Neural cell (in vitro differentiated cells): ENCODE results near the gene NAGK. TPM values are rescaled to one million over a fixed set of nuclear protein-coding genes. Genes with fewer than 3 reads are reported as not detected.
A peak's percentile ranks its signal among the peaks of the same experiment; 100 is the strongest.
"Not testable (repeated sequence)": the region's sequence is repeated elsewhere in the genome, so short reads cannot be mapped to it uniquely, and the experiment has no call there.

Source experiments
- H2AFZ ChIP-seq: fragments of 200-600, 300-800 bp; sonication (generic), shearing (Covaris generic); 2 replicates; pipeline ENCODE4 v1.6.0; 2014; ENCODE audit warnings: low read depth, mild to moderate bottlenecking, antibody characterized with exemption, low read length, moderate library complexity
- H3F3A ChIP-seq: fragments of 200-600 bp; shearing (Covaris generic); 2 replicates; pipeline ENCODE4 v1.6.1; 2016; ENCODE audit warnings: mild to moderate bottlenecking, moderate library complexity, mixed read lengths, antibody characterized with exemption, low read length; ENCODE audit not compliant: insufficient read depth, poor library complexity, severe bottlenecking
- H3K27ac ChIP-seq: fragments of 200-600, 300-800 bp; sonication (generic), shearing (Covaris generic); 2 replicates; pipeline ENCODE4 v1.5.1; 2014; ENCODE audit warnings: mild to moderate bottlenecking, low read length, moderate library complexity
- H3K27me3 ChIP-seq: fragments of 300-800, 200-600 bp; sonication (generic), shearing (Covaris generic); 2 replicates; pipeline ENCODE4 v1.6.0; 2014; ENCODE audit warnings: mild to moderate bottlenecking, low read depth, low read length, moderate library complexity; ENCODE audit not compliant: insufficient read depth
- H3K36me3 ChIP-seq: fragments of 300-800, 200-600 bp; sonication (generic), shearing (Covaris generic); 2 replicates; pipeline ENCODE4 v1.5.1; 2014; ENCODE audit warnings: mild to moderate bottlenecking, antibody characterized with exemption, low read length, moderate library complexity; ENCODE audit not compliant: insufficient read depth
- H3K4me2 ChIP-seq: fragments of 300-800, 200-600 bp; sonication (generic), shearing (Covaris generic); 2 replicates; pipeline ENCODE4 v1.6.0; 2014; ENCODE audit warnings: mild to moderate bottlenecking, low read length
- H3K4me3 ChIP-seq: fragments of 300-800, 200-600 bp; sonication (generic), shearing (Covaris generic); 2 replicates; pipeline ENCODE4 v1.5.1; 2014; ENCODE audit warnings: mild to moderate bottlenecking, low read length, moderate library complexity
- H3K79me2 ChIP-seq: fragments of 200-600 bp; shearing (Covaris generic); replicated peaks from 2 replicates; pipeline ENCODE4 v1.6.0; 2014; ENCODE audit warnings: mild to moderate bottlenecking, low read length, moderate library complexity; ENCODE audit not compliant: insufficient read depth
- H3K9ac ChIP-seq: fragments of 300-800, 200-600 bp; sonication (generic), shearing (Covaris generic); 2 replicates; pipeline ENCODE4 v1.6.1; 2016; ENCODE audit warnings: mild to moderate bottlenecking, low read length, mixed read lengths
- H3K9me2 ChIP-seq: fragments of 200-600 bp; shearing (Covaris generic); 2 replicates; pipeline ENCODE4 v1.6.1; 2016; ENCODE audit warnings: mild to moderate bottlenecking, low read length, mixed read lengths; ENCODE audit not compliant: insufficient read depth
- H3K9me3 ChIP-seq: fragments of 200-600, 300-800 bp; sonication (generic), shearing (Covaris generic); 2 replicates; pipeline ENCODE4 v1.6.1; 2016; ENCODE audit warnings: mild to moderate bottlenecking, mixed run types, low read length, moderate library complexity, mixed read lengths
- H4K20me1 ChIP-seq: fragments of 200-600 bp; shearing (Covaris generic); 2 replicates; pipeline ENCODE4 v1.6.1; 2016; ENCODE audit warnings: mild to moderate bottlenecking, mixed run types; ENCODE audit not compliant: insufficient read depth
- EP300 ChIP-seq: fragments of 450-650 bp; conservative IDR thresholded peaks from 2 replicates; pipeline ENCODE4 v1.6.1; 2014; ENCODE audit warnings: antibody characterized with exemption, mild to moderate bottlenecking, moderate library complexity; ENCODE audit not compliant: poor library complexity, severe bottlenecking
- EZH2 ChIP-seq: fragments of 200-600, 300-800 bp; shearing (Covaris generic), sonication (generic); IDR thresholded peaks from 2 replicates; pipeline ENCODE4 v1.6.1; 2014; ENCODE audit warnings: antibody characterized with exemption, low read length, borderline replicate concordance, mild to moderate bottlenecking; ENCODE audit not compliant: insufficient read depth, poor library complexity, severe bottlenecking
- MXI1 ChIP-seq: fragments of 450-650 bp; conservative IDR thresholded peaks from 2 replicates; pipeline ENCODE4 v1.6.1; 2014; ENCODE audit warnings: antibody characterized with exemption, mild to moderate bottlenecking; ENCODE audit not compliant: poor library complexity, severe bottlenecking
- POLR2AphosphoS5 ChIP-seq: IDR thresholded peaks from 2 replicates; pipeline ENCODE4 v1.6.1; 2012
- RAD21 ChIP-seq: fragments of 450-650 bp; conservative IDR thresholded peaks from 2 replicates; pipeline ENCODE4 v1.6.1; 2014; ENCODE audit warnings: antibody characterized with exemption, mild to moderate bottlenecking, moderate library complexity
- SMC3 ChIP-seq: fragments of 450-650 bp; conservative IDR thresholded peaks from 2 replicates; pipeline ENCODE4 v1.6.1; 2014; ENCODE audit warnings: antibody characterized with exemption, mild to moderate bottlenecking, moderate library complexity; ENCODE audit not compliant: poor library complexity
- TAF1 ChIP-seq: IDR thresholded peaks from 2 replicates; pipeline ENCODE4 v1.6.1; 2012; ENCODE audit warnings: low read depth
- polyA minus RNA-seq: library from RNA; depleted of rRNA, polyadenylated mRNA; stranded (reverse); fragments of >200 nt; gene quantifications from 2 replicates; pipeline ENCODE4 v1.2.3, GENCODE V29; 2014
- polyA plus RNA-seq: library from polyadenylated mRNA; depleted of rRNA; stranded (reverse); fragments of >200 nt; gene quantifications from 2 replicates; pipeline ENCODE4 v1.2.3, GENCODE V29; 2014
- TF ChIP-seq, protein P1 (sequence below): IDR thresholded peaks from 2 replicates; pipeline ENCODE4 v1.6.1; 2012; ENCODE audit warnings: borderline replicate concordance
- TF ChIP-seq, protein P2 (sequence below): fragments of 450-650 bp; IDR thresholded peaks from 2 replicates; pipeline ENCODE4 v1.5.1; 2014; ENCODE audit warnings: antibody characterized with exemption, mild to moderate bottlenecking, moderate library complexity; ENCODE audit not compliant: poor library complexity, severe bottlenecking

NAGK gene
- 123 and 180 TPM in 2 replicates for polyA plus RNA-seq
- 65.2 and 74.0 TPM in 2 replicates for polyA minus RNA-seq

DNA sequence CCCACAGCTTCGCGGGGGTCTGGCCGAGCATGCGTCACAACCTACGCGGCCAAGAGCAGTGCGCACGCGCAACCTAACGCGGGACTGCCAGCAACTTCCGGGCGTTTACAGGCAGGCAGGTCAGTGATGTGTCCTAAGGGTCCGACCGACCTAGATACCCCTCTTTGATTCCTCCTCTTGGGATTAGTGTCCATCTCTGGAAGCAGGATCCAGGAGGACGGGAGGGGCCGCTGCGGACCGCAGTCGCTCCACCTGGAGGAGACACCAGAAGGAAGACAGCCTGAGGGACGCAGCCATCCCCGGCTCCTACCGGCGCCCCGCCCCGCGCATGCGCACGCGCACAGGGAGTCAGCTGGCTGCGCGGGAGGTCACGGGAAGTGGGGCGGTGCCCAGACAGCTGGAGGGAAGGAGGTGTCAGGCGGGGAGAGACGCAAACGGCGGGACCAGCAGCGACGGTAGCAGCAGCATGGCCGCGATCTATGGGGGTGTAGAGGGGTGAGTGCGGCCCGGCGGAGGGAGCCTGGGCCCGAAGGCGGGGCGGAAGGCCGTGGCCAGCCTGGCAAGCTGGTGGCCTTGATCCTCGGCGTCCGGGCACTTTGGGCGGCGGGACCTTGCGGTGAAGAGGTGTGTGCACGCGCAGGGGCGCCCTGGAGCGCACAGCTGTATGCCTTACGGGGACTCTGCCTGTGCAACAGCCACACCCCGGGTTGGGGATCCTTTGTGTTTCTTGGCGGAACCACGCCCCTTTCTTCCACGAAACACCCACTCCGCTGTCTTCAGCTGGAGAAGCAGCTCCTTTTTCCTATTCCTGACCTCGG is at the start of gene NAGK:
Gene NAGK (plus strand): TSS at position 431 of the 818 bp plus-strand sequence. CDS start 36 bp downstream, at position 467.
- H3K27me3 ChIP-seq = no peaks in the 10 kb centered on the region
- peak within 1 kb of the TSS; percentile 86 for H3K9ac ChIP-seq
- H3K4me3 ChIP-seq = peak within 1 kb of the TSS; percentile 79
- H3K4me2 ChIP-seq = peak within 1 kb of the TSS; percentile 94
- no peaks in the 10 kb centered on the region for H3K36me3 ChIP-seq
- peak within 1 kb of the TSS; percentile 87 for H2AFZ ChIP-seq
- no peaks in the 10 kb centered on the region for H3K9me2 ChIP-seq
- H3K9me3 ChIP-seq = no peaks in the 10 kb centered on the region
- TF ChIP-seq RAD21 = peak; percentile 58
- peak; percentile 100 for TF ChIP-seq POLR2AphosphoS5
- TF ChIP-seq MXI1 = peak; percentile 96
- TF ChIP-seq EZH2 = no peak
- TF ChIP-seq SMC3 = peak; percentile 48
- TF ChIP-seq EP300 = peak; percentile 80
- peak; percentile 95 for TF ChIP-seq TAF1
- TF ChIP-seq, protein P1, sequence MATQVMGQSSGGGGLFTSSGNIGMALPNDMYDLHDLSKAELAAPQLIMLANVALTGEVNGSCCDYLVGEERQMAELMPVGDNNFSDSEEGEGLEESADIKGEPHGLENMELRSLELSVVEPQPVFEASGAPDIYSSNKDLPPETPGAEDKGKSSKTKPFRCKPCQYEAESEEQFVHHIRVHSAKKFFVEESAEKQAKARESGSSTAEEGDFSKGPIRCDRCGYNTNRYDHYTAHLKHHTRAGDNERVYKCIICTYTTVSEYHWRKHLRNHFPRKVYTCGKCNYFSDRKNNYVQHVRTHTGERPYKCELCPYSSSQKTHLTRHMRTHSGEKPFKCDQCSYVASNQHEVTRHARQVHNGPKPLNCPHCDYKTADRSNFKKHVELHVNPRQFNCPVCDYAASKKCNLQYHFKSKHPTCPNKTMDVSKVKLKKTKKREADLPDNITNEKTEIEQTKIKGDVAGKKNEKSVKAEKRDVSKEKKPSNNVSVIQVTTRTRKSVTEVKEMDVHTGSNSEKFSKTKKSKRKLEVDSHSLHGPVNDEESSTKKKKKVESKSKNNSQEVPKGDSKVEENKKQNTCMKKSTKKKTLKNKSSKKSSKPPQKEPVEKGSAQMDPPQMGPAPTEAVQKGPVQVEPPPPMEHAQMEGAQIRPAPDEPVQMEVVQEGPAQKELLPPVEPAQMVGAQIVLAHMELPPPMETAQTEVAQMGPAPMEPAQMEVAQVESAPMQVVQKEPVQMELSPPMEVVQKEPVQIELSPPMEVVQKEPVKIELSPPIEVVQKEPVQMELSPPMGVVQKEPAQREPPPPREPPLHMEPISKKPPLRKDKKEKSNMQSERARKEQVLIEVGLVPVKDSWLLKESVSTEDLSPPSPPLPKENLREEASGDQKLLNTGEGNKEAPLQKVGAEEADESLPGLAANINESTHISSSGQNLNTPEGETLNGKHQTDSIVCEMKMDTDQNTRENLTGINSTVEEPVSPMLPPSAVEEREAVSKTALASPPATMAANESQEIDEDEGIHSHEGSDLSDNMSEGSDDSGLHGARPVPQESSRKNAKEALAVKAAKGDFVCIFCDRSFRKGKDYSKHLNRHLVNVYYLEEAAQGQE = peak; percentile 79
- TF ChIP-seq, protein P2, sequence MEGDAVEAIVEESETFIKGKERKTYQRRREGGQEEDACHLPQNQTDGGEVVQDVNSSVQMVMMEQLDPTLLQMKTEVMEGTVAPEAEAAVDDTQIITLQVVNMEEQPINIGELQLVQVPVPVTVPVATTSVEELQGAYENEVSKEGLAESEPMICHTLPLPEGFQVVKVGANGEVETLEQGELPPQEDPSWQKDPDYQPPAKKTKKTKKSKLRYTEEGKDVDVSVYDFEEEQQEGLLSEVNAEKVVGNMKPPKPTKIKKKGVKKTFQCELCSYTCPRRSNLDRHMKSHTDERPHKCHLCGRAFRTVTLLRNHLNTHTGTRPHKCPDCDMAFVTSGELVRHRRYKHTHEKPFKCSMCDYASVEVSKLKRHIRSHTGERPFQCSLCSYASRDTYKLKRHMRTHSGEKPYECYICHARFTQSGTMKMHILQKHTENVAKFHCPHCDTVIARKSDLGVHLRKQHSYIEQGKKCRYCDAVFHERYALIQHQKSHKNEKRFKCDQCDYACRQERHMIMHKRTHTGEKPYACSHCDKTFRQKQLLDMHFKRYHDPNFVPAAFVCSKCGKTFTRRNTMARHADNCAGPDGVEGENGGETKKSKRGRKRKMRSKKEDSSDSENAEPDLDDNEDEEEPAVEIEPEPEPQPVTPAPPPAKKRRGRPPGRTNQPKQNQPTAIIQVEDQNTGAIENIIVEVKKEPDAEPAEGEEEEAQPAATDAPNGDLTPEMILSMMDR = no peak
- peaks cover 28% of the 10 kb centered on the region for H3K79me2 ChIP-seq
- H3F3A ChIP-seq = no peaks in the 10 kb centered on the region
- no peaks in the 10 kb centered on the region for H4K20me1 ChIP-seq
- peak within 1 kb of the TSS; percentile 95 for H3K27ac ChIP-seq

DNA sequence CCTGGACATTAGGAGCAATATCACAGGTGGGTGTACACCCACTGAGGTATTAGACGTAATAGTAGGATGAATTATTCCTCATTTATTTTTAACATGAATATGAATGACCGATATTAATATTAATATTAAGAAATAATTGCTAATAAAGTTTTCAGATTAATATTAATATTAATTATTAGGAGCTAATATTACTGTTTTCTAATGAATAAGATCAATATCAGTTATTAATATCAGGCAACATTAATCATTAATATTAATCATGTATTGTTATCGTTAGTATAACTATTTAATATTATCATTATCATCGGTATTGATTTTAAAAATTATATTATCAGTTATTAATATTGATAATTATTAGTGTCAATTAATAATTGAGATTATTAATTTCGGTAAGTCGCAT is 48.5 kb upstream of the NAGK start:
- not testable (repeated sequence) for H2AFZ ChIP-seq, H3K4me3 ChIP-seq, H3K27me3 ChIP-seq, H3K36me3 ChIP-seq, H3K27ac ChIP-seq, H4K20me1 ChIP-seq, H3K79me2 ChIP-seq, H3K4me2 ChIP-seq, H3F3A ChIP-seq, H3K9ac ChIP-seq, H3K9me2 ChIP-seq
- peaks cover 12% of the 10 kb centered on the region for H3K9me3 ChIP-seq

DNA sequence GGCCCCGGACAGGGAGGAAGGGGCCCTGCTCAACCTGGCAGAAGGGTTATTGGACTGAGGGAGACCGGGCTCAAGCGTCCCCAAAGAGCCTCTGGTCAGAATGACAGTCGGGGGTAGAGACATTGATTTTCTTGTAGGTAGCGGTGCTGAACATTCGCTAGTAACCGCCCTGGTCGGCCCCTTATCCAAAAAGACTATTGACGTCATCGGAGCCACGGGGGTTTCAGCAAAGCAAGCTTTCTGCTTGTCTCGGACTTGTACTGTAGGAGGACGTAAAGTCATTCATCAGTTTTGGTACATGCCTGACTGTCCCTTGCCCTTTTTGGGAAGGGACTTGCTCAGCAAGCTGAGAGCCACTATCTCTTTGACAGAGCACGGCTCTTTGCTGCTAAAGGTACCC is 47.1 kb upstream of the NAGK start:
- H3K4me3 ChIP-seq, H3K4me2 ChIP-seq, H3K9me3 ChIP-seq, H3K79me2 ChIP-seq, H3F3A ChIP-seq, H3K27ac ChIP-seq, H3K9me2 ChIP-seq, H4K20me1 ChIP-seq, H3K9ac ChIP-seq, H2AFZ ChIP-seq, H3K36me3 ChIP-seq, H3K27me3 ChIP-seq: not testable (repeated sequence)

DNA sequence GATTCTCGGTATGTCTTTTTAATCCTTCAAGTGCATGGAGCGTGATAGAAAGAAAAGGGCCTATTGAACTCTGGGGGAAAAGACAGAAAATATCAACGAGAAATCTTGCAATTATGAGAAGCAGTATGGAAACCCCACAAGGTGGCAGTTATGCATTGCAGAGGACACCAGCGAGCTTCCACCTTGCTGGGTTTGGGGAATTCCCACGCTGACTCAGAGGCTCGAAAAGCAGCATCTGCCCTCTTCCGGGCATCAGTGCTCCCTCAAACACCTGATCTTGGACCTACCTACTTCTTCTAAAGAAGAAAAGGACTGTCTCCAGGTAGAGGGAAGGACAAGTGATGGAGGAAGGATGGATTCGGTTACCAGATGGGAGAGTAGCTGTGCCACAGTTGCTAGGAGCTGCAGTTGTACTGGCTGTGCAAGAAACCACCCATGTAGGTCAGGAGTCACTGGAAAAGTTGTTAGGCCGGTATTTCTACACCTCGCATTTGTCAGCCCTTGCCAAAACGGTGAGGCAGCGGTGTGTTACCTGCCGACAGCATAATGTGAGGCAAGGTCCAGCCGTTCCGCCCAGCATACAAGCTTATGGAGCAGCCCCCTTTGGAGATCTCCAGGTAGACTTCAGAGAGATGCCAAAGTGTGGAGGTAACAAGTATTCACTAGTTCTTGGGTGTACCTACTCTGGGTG is 44.8 kb upstream of the NAGK start:
- H3K4me3 ChIP-seq, H2AFZ ChIP-seq, H3K27ac ChIP-seq, H3K9me3 ChIP-seq, H3K9ac ChIP-seq, H3K9me2 ChIP-seq, H3K36me3 ChIP-seq, H3F3A ChIP-seq, H4K20me1 ChIP-seq, H3K79me2 ChIP-seq, H3K4me2 ChIP-seq, H3K27me3 ChIP-seq: not testable (repeated sequence)

DNA sequence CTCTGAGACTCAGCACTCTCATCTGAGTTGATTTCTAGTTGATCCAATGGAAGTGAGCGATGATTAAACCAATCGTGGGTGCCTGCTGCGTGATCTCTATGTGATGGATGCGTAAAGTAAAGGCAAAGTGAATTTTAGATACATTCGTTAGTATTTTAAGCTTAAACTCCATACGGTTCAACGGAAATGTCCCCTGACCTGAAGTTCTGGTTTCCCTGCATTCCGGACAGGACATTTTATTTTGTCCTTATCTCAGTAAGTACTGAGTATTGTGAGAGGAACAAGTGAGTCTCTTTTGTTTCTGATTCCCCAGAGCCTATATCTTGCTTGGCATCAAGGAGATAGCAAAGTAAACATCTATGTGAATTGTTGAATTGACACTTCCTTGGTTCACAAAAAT is 32.2 kb upstream of the NAGK start:
- H2AFZ ChIP-seq, H3K27me3 ChIP-seq, H3F3A ChIP-seq, H3K9me2 ChIP-seq, H3K4me2 ChIP-seq, H3K4me3 ChIP-seq, H3K79me2 ChIP-seq, H3K36me3 ChIP-seq, H3K9me3 ChIP-seq, H3K27ac ChIP-seq, H3K9ac ChIP-seq, H4K20me1 ChIP-seq: not testable (repeated sequence)
